Muscle layer of colon (tissue), 2 donors: ENCODE data around the gene MYOC.
"Not testable (repeated sequence)": the region's sequence is repeated elsewhere in the genome, so short reads cannot be mapped to it uniquely, and the experiment has no call there.

Experiments used
- H3K27ac ChIP-seq: one replicate; pipeline ENCODE4 v1.7.0; 2013; ENCODE audit warnings: low read depth, mild to moderate bottlenecking, low read length, moderate library complexity
- H3K27me3 ChIP-seq, 2 donors: one replicate each; pipeline ENCODE4 v1.7.0; 2013; ENCODE audit warnings: low read length in 2 of 2, mild to moderate bottlenecking in 2 of 2; ENCODE audit not compliant: insufficient read depth in 2 of 2, control insufficient read depth in 1 of 2
- H3K36me3 ChIP-seq: one replicate; pipeline ENCODE4 v1.7.0; 2013; ENCODE audit warnings: mild to moderate bottlenecking, low read length; ENCODE audit not compliant: insufficient read depth
- H3K4me1 ChIP-seq: one replicate; pipeline ENCODE4 v1.7.0; 2013; ENCODE audit warnings: mild to moderate bottlenecking, low read length; ENCODE audit not compliant: insufficient read depth
- H3K4me3 ChIP-seq, 2 donors: one replicate each; pipeline ENCODE4 v1.7.0; 2013; ENCODE audit warnings: low read length in 2 of 2, low read depth in 1 of 2, mild to moderate bottlenecking in 1 of 2, moderate library complexity in 1 of 2
- H3K9ac ChIP-seq: one replicate; pipeline ENCODE4 v1.7.0; 2013; ENCODE audit warnings: low read length
- H3K9me3 ChIP-seq: one replicate; pipeline ENCODE4 v1.7.0; 2013; ENCODE audit warnings: mild to moderate bottlenecking, low read length
- donor health status: abdominal sarcoma.
- donor health status: Adenocarcinoma of cecum.

The MYOC gene

GRCh38 chr1:171652234-171652822, at the start of gene MYOC:
Gene MYOC (minus strand): TSS chr1:171652688. CDS start chr1:171652611, 77 bp downstream.
- Histone ChIP-seq H3K9ac (no peak within 1 kb of the TSS), H3K9me3 (no peaks in the 10 kb centered on the region), H3K36me3 (no peaks in the 10 kb centered on the region), H3K4me1 (peaks cover 42% of the 10 kb centered on the region), H3K27ac (peak within 1 kb of the TSS; percentile 12), H3K27me3 (no peaks in the 10 kb centered on the region), H3K4me3 (no peak within 1 kb of the TSS)

GRCh38 chr1:171699531-171699930, 47.0 kb upstream of the MYOC start:
- H3K4me3 ChIP-seq: no peak overlapping the region
- no peak overlapping the region for H3K27ac ChIP-seq
- H3K9ac ChIP-seq: no peak overlapping the region
- H3K36me3 ChIP-seq: no peaks in the 10 kb centered on the region
- no peaks in the 10 kb centered on the region for H3K27me3 ChIP-seq
- no peaks in the 10 kb centered on the region for H3K9me3 ChIP-seq
- H3K4me1 ChIP-seq: no peaks in the 10 kb centered on the region

- H3K27ac ChIP-seq, H3K36me3 ChIP-seq, H3K9me3 ChIP-seq, H3K27me3 ChIP-seq, H3K4me1 ChIP-seq, H3K4me3 ChIP-seq, H3K9ac ChIP-seq: not testable (repeated sequence)
These were observed 43.3 kb upstream of the MYOC start for GRCh38 chr1:171695772-171696171.

- H3K27ac ChIP-seq, H3K4me3 ChIP-seq, H3K36me3 ChIP-seq, H3K27me3 ChIP-seq, H3K9ac ChIP-seq, H3K4me1 ChIP-seq, H3K9me3 ChIP-seq: not testable (repeated sequence)
These were observed 41.1 kb upstream of the MYOC start for GRCh38 chr1:171693541-171693940.

GRCh38 chr1:171683870-171684269, 31.4 kb upstream of the MYOC start:
- no peak overlapping the region for H3K4me3 ChIP-seq
- H3K4me1 ChIP-seq: no peaks in the 10 kb centered on the region
- no peak overlapping the region for H3K27ac ChIP-seq

GRCh38 chr1:171680339-171680738, 27.9 kb upstream of the MYOC start:
- Histone ChIP-seq H3K4me3 (no peak overlapping the region), H3K27ac (no peak overlapping the region), H3K27me3 (no peaks in the 10 kb centered on the region), H3K9ac (no peak overlapping the region), H3K9me3 (no peaks in the 10 kb centered on the region), H3K36me3 (no peaks in the 10 kb centered on the region), H3K4me1 (no peaks in the 10 kb centered on the region)

More at GRCh38 chr1:171683870-171684269, 31.4 kb upstream of the MYOC start:
- Histone ChIP-seq H3K36me3 (no peaks in the 10 kb centered on the region), H3K9ac (no peak overlapping the region), H3K9me3 (no peaks in the 10 kb centered on the region), H3K27me3 (no peaks in the 10 kb centered on the region)

- Histone ChIP-seq H3K27ac (no peak overlapping the region), H3K9ac (no peak overlapping the region), H3K9me3 (no peaks in the 10 kb centered on the region), H3K27me3 (no peaks in the 10 kb centered on the region), H3K4me1 (peaks cover 15% of the 10 kb centered on the region), H3K4me3 (no peak overlapping the region), H3K36me3 (no peaks in the 10 kb centered on the region)
These were observed 24.3 kb upstream of the MYOC start for GRCh38 chr1:171676823-171677222.

- H3K9ac ChIP-seq: no peak overlapping the region
These were observed 22.2 kb upstream of the MYOC start for GRCh38 chr1:171674431-171675405.

GRCh38 chr1:171670739-171671138, 18.3 kb upstream of the MYOC start:
- no peaks in the 10 kb centered on the region for H3K36me3 ChIP-seq
- no peak overlapping the region for H3K9ac ChIP-seq
- peaks cover 27% of the 10 kb centered on the region for H3K4me1 ChIP-seq
- no peaks in the 10 kb centered on the region for H3K9me3 ChIP-seq
- H3K4me3 ChIP-seq: no peak overlapping the region
- H3K27ac ChIP-seq: no peak overlapping the region
- no peaks in the 10 kb centered on the region for H3K27me3 ChIP-seq

More at GRCh38 chr1:171674431-171675405, 22.2 kb upstream of the MYOC start:
- H3K36me3 ChIP-seq: no peaks in the 10 kb centered on the region
- H3K9me3 ChIP-seq: no peaks in the 10 kb centered on the region
- peak overlapping the region; percentile 19 for H3K27ac ChIP-seq
- H3K4me1 ChIP-seq: peaks cover 15% of the 10 kb centered on the region
- no peak overlapping the region for H3K4me3 ChIP-seq
- no peaks in the 10 kb centered on the region for H3K27me3 ChIP-seq

- Histone ChIP-seq H3K27me3 (no peaks in the 10 kb centered on the region), H3K9me3 (no peaks in the 10 kb centered on the region), H3K9ac (no peak overlapping the region), H3K4me1 (peaks cover 25% of the 10 kb centered on the region), H3K4me3 (no peak overlapping the region), H3K36me3 (no peaks in the 10 kb centered on the region), H3K27ac (no peak overlapping the region)
These were observed 15.9 kb upstream of the MYOC start for GRCh38 chr1:171668372-171668771.

- Histone ChIP-seq H3K4me3 (no peak overlapping the region), H3K27ac (no peak overlapping the region), H3K9ac (no peak overlapping the region), H3K27me3 (no peaks in the 10 kb centered on the region), H3K9me3 (no peaks in the 10 kb centered on the region), H3K4me1 (peaks cover 25% of the 10 kb centered on the region), H3K36me3 (no peaks in the 10 kb centered on the region)
These were observed 13.8 kb upstream of the MYOC start for GRCh38 chr1:171666114-171666769.
